ENCODE measurements around the gene PIGX.
A peak's percentile ranks its signal among the peaks of the same experiment; 100 is the strongest.

PIGX gene

DNA sequence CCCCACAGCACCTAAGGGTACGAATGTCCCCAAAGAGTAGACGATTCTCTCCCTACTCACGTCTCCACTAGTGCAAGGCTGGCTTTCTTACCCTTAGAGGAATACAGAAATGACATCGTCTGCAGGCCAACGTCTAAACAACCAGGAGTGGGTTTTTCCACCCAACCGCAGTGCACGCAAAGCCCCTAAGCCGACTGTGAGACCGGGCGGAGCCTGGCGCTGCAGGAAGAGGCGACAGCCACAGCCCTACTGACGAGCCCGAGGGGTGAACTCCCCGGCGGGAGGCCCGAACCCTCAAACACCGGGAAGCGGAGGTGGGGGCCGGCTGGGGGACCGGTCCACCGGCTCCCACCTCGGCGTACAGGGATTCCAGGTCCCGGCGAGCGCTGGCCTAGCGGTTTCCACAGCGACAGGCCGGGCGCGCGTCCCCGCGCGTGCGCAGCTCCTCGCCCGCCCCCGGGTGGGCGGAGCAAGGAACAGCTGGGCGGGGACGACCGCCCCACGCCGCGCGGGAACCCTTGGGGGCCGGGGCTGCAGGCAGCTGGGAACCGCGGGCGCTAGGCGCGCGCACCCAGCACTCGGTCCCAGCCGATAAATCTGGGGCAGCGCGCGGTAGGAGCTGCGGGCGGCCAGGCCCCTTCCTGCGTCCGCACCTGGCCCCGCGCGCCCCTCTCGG lies at the start of gene PIGX, which contains the start of gene CEP19:
TSS of gene PIGX (plus strand) at position 540 of the 676 bp plus-strand sequence.
TSS of gene CEP19 (minus strand) at position 413 of the 676 bp plus-strand sequence. CDS start 3,593 bp downstream, outside the sequence.
- peak; percentile 89 for DNase-seq (ENCODE audit: low spot score)

DNA sequence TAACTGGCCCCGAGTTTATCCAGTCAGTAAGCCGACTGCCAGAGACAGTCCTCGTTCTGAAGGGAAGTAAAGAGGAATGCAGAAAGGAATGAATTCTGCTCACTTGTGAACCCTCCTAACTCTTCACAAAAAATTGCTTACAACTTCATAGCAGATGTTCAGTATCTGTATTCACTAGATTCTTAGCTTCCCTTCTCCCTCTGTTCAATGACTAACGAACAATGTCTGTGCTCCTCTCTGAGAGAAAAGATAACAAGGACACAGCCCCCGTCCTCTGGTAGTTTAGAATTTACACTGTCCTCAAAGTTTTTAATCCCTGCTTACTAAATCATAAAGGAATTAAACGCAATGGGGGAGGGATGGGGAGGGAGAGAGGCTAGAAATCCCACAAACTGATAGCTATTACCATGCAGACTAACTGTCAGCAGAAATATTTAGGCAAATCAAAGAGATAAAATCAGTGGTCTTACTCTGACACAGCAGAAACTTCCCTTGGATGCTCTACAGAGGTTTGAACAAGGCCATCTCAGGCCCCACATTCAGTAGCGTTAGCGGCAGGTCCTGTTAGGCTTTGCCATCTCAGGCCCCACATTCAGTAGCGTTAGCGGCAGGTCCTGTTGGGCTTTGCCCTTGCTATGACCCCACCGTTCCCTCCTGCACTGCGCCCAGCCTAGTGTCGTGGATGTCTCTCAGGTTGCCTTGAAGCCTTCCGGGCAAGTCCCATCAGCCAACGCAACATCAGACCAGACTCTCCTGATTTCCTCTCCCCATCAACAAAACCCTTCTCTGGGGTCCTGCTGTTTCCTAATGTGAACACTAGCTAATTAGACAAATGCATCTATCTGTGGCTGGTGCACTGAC lies 49.2 kb upstream of the PIGX start:
- no peak for DNase-seq (ENCODE audit: low spot score)

DNA sequence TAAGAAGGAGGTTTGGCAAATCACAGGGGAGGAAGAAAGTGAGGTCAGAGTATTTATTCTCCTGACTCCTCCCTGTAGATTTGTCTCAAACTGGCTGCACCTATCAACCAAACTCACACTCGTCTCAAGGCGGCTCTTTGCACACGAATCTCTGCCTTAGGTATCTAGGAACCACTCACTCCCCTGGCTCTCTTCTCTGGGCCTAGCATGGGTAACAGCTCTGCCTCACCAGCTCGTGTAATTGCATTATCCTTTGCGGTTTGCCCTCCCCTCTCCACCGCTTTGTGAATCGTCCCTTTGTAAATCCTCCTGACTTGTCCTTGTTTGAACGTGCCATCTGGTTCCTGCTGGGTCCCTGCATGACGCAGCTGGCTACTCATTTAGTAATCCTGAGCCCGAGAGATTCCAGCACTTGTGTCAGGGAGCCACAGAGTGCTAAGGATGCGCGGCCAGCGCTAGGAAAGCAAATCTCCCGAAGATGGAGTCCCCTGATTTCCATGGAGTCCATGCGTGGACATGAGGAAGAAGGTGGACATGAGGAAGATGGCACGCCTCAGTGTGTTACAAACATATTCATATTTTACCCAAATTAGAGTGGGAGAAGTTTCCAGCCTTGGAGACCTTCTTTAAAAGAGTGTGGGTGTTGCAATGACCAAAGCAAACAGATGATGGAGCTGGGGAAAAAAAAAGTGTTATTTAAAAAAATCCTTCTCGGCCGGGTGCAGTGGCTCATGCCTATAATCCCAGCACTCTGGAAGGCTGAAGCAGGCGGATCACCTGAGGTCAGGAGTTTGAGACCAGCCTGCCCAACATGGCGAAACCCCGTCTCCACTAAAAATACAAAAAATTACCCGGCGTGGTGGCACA lies 45.9 kb upstream of the PIGX start:
- no peak for DNase-seq (ENCODE audit: low spot score)

DNA sequence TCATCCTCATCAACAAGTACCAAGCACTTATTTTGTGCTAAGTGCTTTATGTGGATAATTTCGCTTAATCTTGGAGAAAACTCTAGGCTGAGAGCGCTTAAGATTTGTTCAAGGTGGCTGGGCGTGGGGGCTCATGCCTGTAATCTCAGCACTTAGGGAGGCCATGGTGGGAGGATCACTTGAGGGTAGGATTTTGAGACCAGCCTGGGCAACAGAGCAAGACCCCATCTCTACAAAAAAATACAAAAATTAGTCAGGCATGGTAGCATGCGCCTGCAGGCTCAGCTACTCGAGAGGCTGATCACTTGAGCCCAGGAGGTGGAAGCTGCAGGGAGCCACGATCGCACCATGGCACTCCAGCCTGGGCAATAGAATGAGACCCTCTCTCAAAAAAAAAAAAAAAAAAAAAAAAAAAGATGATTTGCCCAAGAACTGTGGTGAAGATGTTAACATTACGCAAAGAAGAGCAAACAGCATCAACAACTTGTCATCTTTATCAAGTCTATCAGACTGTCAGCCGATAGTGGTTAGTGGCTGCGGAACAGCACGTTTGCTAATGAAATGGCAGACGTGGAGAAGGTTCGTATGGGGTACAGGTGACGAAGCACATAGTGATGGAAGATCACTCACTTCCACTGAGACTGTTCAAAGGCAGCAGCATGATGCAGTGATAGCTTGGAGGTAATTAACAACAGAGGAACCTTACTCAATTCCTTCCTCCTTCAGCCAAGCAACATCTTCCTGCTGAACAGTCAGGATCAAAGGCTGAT lies 44.9 kb upstream of the PIGX start:
- no peak for DNase-seq (ENCODE audit: low spot score)

DNA sequence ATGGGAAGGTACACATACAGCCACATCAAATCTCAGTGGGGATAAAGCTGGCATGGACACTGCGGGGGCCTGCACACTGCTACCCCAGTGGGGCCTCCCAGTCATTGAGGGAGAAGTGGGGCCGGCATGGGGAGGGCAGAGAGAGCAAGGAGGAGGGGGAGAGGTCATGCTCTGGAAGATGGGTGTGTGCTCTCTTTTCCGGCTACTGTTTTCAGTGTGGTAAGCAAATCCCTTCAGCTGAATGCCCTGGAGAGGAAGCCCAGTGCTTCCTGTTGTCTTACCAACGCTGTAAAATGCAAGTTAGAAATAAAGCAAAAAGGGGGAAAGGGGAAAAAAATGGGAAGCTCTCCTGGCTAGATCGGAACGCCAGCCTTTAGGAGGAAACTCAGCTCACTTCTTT lies 41.8 kb upstream of the PIGX start:
- no peak for DNase-seq (ENCODE audit: low spot score)

DNA sequence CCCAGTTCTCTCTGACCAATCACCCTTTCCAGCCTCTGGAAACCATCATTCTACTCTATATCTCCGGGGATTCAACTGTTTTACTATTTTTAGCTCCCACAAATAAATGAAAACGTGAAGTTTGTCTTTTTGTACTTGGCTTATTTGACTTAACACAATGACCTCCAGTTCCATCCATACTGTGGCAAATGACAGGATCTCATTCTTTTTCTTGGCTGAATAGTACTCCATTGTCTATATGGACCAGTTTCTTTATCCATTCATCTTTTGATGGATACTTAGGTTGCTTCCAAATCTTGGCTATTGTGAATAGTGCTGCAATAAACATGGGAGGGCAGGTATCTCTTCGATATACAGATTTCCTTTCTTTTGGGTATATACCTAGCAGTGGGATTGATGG lies 38.5 kb upstream of the PIGX start:
- no peak for DNase-seq (ENCODE audit: low spot score)

DNA sequence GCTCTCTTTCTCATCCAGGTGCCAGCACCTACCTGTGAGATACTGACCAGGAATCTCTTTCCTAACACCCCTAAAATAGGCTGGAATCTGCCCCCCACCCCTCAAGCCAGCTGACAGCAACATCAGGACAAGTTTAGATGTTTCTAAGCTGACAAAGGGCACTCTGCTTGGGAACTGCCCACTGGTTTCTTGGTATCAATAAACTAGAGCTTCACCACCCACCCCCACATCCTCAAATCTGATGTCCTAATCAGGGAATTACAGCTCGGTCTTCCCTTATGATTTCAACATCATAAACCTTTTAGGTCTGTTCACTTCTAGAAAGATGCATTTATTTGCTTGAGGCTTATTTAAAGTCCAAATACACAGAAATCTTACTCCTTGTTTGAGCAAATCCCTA lies 34.8 kb upstream of the PIGX start:
- no peak for DNase-seq (ENCODE audit: low spot score)

DNA sequence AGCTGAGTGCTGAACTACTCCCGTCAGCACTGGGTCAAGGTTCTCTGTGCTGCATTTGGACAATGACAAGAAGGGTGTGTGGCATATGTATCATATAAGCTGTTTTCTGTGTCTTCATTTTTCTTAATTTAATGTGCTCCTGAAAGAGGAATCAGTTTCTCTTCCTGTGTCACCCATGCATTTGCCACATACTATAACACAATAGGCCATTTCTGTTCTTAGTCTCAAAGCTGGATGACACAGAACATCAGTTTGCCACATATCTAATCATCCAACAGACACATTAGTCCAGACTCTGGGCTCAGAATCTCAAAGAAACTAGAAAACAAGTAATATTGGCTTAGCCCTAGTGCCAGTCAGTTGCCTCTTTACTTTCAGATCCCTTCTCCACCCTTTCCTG lies 34.2 kb upstream of the PIGX start:
- no peak for DNase-seq (ENCODE audit: low spot score)

DNA sequence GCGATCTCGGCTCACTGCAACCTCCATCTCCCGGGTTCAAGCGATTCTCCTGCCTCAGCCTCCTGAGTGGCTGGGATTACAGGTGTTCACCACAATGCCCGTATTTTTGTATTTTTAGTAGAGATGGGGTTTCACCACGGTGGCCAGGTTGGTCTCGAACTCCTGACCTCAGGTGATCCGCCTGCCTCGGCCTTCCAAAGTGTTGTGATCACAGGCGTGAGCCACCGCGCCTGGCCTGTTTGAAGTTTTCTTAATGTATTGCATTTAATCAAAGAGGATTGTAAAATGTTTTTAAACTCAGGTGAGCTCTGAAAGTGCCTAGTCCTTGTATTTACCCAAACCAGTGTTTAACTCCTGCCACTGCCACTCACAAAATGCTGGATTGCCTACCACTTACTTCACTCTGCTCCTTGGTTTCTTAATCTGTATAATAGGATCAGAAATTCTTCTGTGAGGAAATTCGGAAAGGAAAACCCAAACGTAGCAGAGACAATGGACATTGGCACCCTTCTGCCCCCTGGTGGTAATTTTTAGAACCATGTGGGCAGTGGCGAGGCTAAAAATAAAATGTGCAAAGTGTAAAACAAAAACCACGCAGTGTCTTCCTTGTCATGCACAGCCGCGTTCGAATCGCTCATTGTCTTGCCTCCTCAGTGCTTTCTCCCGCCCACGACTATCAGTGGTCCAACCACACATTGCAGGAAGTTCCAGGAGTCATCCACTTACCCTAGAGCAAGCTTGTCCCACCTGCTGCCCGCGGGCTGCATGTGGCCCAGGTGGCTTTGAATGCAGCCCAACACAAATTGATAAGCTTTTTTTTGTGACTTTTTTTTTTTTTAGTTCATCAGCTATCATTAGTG lies 27.4 kb upstream of the PIGX start:
- DNase-seq (ENCODE audit: low spot score): peak; percentile 49

DNA sequence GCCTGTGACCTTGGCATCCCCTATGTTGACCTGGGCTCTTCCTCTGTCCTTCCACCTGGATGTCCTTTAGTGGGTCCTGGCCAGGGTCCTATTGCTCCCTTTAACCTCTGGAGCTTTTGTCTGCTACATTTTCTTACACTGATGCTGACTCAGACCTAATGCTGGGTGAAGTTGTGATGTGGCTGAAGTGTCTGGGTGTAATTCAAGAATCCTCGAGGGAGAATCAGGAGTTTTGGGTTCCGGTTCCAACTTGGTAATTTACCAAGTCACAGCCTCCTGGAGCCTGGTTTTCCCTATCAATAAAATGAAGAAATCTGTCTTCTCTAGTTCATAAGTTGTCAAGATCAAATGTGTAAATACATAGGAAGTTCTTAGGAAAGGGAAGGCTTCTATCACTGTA lies 25.7 kb upstream of the PIGX start:
- DNase-seq (ENCODE audit: low spot score): no peak

DNA sequence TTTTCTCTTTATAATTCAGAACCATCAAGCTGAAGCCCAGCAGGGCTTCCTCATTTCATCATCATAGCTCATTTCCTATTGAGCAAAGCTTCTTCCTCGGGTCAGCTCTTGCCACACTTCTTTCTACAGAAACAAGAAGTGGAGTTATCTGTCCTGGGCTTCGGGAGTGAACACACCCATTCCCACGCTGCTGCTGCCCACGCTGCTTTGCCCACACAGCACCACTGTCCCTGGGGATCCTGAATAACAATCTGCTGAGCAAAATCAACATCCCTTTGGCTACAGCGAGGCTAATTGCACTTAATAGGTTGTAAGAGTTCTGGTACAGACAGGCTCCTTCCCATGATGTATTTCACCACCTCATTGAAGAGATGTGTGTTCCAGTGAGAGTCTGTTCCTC lies 23.8 kb upstream of the PIGX start:
- no peak for DNase-seq (ENCODE audit: low spot score)

DNA sequence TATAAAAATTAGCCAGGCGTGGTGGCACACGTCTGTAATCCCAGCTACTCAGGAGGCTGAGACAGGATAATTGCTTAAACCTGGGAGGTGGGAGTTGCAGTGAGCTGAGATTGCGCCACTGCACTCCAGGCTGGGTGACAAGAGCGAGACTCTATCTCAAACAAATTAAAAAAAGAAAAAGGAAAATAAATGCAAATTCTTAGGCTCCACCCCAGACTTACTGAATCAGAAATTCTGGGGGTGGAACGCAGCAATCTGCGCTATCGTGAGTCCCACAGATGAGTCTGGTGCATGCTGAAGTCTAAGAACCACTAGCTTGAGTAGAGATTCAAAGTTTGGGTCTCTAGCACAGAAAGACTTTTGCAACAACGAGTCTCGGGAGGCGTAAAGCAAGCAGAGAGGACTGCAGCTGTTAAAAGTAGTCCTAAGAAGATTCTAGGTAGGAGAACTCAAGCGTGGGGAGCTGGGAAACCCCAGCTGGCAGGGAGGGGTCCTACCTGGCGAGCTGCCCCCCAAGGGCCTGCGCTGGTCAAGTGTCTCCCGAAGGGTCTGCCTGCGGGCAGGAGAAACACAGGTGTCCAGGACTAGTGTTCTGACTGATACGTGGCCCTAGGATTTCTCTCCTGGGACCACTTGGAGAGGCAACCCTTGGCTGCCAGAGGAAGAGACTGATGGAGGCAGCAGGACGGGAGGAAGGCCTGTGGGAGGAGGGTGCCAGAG lies 22.1 kb upstream of the PIGX start:
- DNase-seq (ENCODE audit: low spot score): no peak

DNA sequence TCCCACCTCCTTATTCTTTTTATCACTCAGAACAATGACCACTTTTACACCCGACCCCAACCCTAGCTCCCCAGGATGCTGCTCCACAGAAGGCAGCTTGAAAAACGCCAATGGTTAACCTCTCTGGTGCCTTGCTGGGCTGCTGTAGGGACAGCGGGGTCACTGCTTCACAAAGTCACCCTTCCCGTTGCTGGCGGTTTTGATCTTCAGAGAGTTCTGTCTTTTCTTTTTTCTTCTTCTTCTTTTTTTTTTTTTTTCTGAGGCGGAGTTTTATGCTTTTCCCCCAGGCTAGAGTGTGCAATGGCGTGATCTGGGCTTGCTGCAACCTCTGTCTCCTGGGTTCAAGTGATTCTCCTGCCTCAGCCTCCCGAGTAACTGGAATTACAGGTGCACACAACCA lies 20.8 kb upstream of the PIGX start:
- no peak for DNase-seq (ENCODE audit: low spot score)

DNA sequence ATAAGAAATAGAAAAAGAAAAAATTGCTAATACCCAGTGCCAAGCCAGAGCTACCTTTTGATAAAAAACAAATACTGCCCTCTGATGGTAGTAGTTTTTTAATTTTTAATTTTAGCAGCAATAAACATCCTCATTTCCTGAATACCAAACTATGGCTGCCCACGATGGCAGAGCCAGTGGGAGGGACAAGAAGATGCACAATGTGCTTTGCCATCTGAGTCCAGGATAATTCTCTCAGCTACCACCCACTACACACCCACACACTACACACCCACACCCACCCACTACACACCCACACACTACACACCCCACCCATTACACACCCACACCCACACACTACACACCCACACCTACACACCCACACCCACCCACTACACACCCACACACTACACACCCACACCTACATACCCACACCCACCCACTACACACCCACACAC lies 18.0 kb upstream of the PIGX start:
- no peak for DNase-seq (ENCODE audit: low spot score)

DNA sequence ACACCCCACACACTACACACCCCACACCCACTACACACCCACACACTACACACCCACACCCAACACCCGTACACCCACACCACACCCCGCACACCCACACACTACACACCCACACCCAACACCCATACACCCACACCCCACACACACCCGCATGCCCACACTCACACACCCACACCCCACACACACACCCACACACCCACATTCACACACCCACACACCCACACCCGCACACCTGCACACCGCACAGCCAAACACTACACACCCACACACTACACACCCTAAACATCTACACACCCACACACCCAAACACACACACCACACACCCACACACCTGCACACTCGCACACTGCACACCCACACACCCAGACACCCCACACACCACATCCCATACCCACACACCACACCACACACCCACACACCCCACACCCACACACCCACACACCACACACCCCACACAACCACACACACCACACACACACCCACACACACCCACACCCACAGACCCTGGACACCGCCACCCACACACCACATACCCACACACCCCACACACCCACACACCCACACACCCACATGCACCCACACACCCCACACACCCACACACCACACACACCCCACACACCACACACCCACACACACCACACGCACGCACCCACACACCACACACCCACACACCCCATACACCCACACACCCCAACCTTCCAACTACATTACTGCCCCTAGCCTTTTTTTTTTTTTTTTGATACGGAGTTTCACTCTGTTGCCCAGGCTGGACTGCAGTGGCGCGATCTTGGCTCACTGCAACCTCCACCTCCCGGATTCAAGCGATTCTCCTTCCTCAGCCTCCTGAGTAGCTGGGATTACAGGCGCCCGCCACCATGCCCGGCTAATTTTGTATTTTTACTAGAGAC lies 17.0 kb upstream of the PIGX start:
- DNase-seq (ENCODE audit: low spot score): no peak

DNA sequence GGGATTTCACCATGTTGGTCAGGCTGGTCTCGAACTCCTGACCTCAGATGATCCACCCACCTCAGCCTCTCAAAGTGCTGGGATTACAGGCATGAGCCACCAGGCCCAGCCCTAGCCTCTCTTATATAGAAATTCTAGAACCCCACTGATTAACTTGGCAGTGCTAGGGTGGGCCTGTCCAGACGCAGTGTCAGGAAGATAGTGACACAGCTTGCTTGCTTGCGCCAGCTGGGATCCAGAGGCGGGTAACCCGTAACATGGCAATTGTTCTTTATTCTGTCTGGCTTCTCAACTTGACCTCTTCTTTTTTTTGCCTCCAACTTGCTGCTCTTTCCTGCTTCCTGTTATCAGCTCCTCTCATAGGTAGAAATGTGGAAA lies 16.3 kb upstream of the PIGX start:
- DNase-seq (ENCODE audit: low spot score): no peak

DNA sequence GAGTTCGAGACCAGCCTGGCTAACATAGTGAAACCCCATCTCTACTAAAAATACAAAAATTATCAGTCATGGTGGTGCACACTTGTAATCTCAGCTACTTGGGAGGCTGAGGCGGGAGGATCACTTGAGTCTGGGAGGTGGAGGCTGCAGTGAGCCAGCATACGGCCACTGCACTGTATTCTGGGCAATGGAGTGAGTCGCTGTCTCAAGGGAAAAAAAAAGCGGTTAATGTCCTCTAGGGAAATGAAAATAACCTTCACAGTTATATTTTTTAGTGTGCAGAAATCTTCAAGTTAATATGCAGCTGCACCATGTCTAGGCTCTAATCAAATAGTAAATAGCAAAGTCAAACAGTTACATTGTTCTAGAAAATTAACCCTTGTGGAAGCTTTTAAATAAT lies 14.9 kb upstream of the PIGX start:
- no peak for DNase-seq (ENCODE audit: low spot score)

DNA sequence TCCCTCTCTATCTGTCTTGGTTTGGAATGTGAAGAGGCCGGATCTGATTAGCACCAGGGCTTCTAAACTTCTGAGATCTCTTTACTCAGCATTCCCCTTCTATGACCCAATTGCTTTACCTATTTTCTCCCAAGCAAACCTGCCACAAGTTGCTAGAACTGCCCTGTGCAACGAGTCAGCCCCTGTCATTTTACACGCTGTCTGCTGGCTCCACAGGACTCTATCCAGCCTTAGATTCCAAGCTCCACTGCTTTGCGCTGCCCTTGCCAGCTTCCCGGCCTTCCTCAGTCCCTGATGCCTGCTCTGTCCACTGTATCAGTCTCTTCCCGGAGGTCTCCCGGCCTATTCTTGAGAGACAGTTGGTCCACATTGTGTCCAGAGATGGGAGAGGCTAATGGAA lies 12.4 kb upstream of the PIGX start:
- DNase-seq (ENCODE audit: low spot score): no peak

DNA sequence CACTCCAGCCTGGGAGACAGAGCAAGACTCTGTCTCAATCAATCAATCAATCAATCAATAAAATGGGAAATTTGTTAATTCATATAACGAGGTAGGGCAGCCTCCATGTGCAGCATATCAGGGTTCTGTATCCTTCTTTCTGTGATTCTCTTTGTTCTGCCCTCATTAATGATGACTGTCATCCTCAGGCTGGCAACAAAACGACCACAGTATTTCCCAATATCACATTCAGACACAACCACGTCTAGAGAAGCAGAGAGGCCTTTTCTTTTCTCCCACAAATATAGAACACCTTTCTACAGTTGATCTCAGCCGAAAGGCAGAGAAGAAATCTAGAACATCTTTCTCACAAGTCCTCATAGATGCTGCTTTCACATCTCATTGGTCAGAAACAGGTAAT lies 11.4 kb upstream of the PIGX start:
- DNase-seq (ENCODE audit: low spot score): no peak
